ENCODE measurements around the gene INS.

INS gene

DNA sequence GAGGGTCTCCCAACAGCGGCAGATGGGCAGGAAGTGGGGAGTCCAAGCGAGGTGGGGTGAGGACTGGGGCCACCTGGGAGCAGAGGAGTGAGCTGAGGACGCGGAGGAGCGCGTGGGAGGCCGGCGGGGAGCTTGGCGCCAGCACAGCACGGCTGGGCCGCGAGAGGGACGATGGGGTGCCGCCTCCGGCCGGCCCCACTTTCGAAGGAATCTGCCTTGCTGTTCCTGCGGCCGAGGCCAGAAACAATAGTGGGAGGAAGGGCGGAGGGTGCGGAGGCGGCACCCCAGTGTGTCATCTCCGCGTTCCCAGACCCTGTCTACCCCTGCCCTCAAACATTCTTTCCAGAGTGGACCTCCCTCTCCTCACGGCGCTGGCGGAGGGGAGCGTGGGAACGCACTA is 5.5 kb downstream of the INS start:
- no peak for TF ChIP-seq CTCF (IDR thresholded peaks at IDR 0.05; ENCODE audit: low read length, missing control alignments)
- H3K4me3 ChIP-seq (replicated peaks; ENCODE audit: low read depth, low read length): no peak overlapping the region
- no peak for DNase-seq (ENCODE audit: low read depth)

- no peak for TF ChIP-seq CTCF (IDR thresholded peaks at IDR 0.05; ENCODE audit: low read length, missing control alignments)
- DNase-seq (ENCODE audit: low read depth): no peak
- no peak overlapping the region for H3K4me3 ChIP-seq (replicated peaks; ENCODE audit: low read depth, low read length)
Measured at GRCh38 chr11:2154889-2155288, 6.1 kb downstream of the INS start.

- no peak for DNase-seq (ENCODE audit: low read depth)
- H3K4me3 ChIP-seq (replicated peaks; ENCODE audit: low read depth, low read length): no peak overlapping the region
- no peak for TF ChIP-seq CTCF (IDR thresholded peaks at IDR 0.05; ENCODE audit: low read length, missing control alignments)
Measured at GRCh38 chr11:2154195-2154585, 6.8 kb downstream of the INS start.

DNA sequence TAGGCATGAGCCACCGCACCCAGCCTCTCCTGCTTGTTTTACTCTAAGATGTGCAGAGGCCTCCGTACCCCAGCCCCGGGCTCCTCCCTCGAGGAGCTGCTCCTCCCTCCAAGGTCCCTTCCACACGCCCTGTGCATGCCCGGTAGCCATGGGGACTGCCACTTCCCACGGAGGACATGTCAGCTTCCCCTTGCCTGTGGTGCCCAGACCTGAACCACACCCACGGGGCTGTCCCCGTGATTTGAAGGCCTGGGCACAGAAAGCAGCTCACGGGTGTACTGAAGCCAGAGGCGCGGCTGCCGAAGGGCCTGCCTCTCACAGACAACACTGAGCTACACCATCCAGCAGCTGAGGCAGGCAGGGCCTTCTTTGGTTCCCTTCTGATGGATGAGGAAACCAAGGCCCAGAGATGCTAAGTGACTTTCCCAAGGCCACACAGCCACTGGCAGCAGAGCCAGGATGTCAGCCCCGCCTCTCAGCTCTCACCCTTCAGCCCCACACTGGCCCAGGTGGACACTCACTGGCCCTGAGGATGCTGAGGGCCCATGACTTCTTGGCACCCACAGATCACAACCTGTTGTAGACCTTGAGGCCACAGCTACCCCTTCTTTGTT is 7.3 kb downstream of the INS start:
- TF ChIP-seq CTCF (IDR thresholded peaks at IDR 0.05; ENCODE audit: low read length, missing control alignments): no peak
- DNase-seq (ENCODE audit: low read depth): no peak
- no peak overlapping the region for H3K4me3 ChIP-seq (replicated peaks; ENCODE audit: low read depth, low read length)

GRCh38 chr11:2151500-2152257 is 9.3 kb downstream of the INS start:
- DNase-seq (ENCODE audit: low read depth): peak; percentile 75
- H3K4me3 ChIP-seq (replicated peaks; ENCODE audit: low read depth, low read length): no peak overlapping the region
- TF ChIP-seq CTCF (IDR thresholded peaks at IDR 0.05; ENCODE audit: low read length, missing control alignments): peak; percentile 75

GRCh38 chr11:2149864-2150847 is 10.9 kb downstream of the INS start:
- TF ChIP-seq CTCF (IDR thresholded peaks at IDR 0.05; ENCODE audit: low read length, missing control alignments): peak; percentile 61
- DNase-seq (ENCODE audit: low read depth): peak; percentile 74

More at GRCh38 chr11:2149864-2150847, 10.9 kb downstream of the INS start:
- no peak overlapping the region for H3K4me3 ChIP-seq (replicated peaks; ENCODE audit: low read depth, low read length)

Data from fibroblast of pulmonary artery (primary cell).